GM21526 (cell line): ENCODE measurements around the gene MTMR3.

ENCODE experiments used
- ATAC-seq: cut with Tn5 transposase; IDR thresholded peaks from one replicate; pipeline ENCODE4 v1.9.1; 2021; ENCODE audit warnings: moderate library complexity; ENCODE audit not compliant: unreplicated experiment, low FRiP score

MTMR3 gene

DNA sequence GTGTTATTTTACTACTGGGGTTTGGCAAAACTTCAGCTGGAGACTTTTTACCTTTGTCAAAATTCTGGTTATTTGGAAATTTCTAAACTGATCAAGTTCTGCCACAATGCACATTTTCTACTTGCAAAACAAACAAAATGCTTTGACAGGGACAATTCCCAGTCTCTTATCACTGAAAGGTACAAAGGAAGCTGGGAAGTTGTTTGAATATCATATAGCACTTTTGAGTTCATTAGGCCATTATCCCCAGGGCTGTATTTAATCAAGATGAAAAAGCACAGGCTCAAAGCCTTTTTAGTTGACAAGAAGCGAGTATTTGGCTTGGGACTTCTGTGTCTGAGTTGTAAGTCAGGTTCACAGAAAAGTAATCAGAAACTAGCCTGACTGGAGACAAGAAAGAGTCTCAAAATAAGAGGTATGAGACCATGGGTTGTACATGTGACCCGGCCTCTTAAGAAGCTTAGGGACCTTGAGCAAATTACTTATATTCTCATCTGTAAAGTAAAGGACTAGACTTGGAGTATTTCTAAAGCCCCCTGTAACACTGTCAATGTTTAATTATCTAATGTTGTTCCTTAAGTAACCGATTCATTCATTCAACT, 194.4 kb downstream of the MTMR3 start:
- ATAC-seq = no peak

DNA sequence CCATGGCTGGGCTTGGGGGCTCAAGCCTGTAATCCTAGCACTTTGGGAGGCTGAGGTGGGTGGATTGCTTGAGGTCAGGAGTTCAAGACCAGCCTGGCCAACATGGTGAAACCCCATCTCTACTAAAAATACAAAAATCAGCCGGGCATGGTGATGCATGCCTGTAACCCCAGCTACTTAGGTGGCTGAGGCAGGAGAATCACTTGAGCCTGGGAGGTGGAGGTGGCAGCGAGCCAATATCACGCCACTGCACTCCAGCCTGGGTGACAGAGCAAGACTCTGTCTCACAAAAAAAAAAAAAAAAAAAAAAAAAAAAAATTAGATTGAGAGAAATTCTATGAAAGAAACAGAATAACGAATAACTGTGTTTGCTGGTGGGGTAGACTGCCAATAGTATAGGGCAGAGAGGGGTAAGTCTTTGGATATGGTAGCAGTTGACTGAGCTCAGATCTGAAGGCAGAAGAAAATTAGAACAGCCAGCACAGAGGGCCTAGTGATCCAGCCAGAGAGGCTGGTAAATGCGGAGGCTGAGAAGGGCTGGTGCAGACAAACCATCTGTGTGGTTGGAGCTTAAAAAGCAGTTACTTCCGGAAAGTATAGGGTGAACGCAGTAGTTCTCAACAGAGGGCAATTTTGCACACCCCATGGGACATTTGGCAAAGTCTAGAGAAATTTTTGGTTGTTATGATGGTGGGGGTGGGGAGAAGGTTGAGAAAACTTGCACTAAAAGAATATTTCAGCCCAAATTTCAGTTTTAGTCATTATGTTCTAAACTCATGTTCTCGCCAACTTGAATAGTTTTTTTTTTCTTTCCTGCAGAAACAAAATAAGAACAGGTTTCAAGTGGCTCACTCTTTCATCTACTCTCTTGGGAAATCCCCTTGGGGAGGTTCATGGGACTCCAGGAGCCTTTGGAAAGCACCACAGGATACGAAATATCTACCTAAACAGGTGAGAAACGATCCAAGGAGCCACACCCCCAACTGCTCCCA, 195.6 kb downstream of the MTMR3 start:
- no peak for ATAC-seq

DNA sequence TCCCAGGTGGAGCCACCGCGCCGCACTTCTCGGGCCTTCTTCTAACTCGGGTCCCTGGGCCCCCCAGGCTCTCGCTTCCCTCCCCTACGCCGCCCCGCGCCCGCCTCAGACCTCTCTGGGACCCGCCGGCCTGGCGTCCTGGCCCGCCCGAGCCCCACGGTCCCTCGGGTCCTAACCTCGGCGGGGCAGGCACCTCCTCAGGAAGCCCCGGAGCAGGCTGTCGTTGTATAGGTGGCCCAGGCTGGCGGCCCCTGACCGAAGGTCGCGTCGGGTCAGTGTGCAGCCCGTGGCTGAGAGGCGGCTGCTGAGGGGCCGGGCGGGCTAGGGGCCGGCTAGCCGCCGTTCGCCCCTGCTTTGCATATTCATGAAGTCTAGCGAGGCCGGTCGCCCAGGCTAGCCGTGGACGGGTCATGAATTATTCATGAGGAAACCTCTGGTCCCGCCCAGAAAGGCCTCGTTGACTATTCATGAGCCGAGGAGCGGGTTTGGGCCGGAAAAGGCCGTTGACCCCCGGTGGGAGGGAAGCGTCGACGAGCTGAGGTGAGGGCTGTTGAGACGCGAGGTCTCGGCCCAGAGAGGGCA, 197.1 kb downstream of the MTMR3 start, which contains the start of gene HORMAD2:
HORMAD2 (plus strand) TSS at position 513 of the 582 bp plus-strand sequence. CDS start 13,489 bp downstream, outside the sequence.
- ATAC-seq = no peak
